Ishikawa (cell line): Measurements from ENCODE around the gene PORCN.

ENCODE experiments used
- CEBPB ChIP-seq: IDR thresholded peaks from 2 replicates; pipeline ENCODE4 v1.6.1; 2012
- CREB1 ChIP-seq: IDR thresholded peaks from 2 replicates; pipeline ENCODE4 v1.6.1; 2012; ENCODE audit warnings: low read depth
- EGR1 ChIP-seq: IDR thresholded peaks from 2 replicates; pipeline ENCODE4 v1.6.1; 2012
- EP300 ChIP-seq: IDR thresholded peaks from 2 replicates; pipeline ENCODE4 v1.6.1; 2012; ENCODE audit warnings: borderline replicate concordance
- FOXM1 ChIP-seq: IDR thresholded peaks from 2 replicates; pipeline ENCODE4 v1.6.1; 2012; ENCODE audit warnings: low read depth, borderline replicate concordance
- NFIC ChIP-seq: IDR thresholded peaks from 2 replicates; pipeline ENCODE4 v1.6.1; 2012
- RAD21 ChIP-seq: IDR thresholded peaks from 2 replicates; pipeline ENCODE4 v1.6.1; 2012; ENCODE audit warnings: low read depth
- TAF1 ChIP-seq: IDR thresholded peaks from 2 replicates; pipeline ENCODE4 v1.6.1; 2012; ENCODE audit warnings: low read depth, mild to moderate bottlenecking
- TCF12 ChIP-seq: IDR thresholded peaks from 2 replicates; pipeline ENCODE4 v1.6.1; 2012; ENCODE audit warnings: low read depth
- TEAD4 ChIP-seq: IDR thresholded peaks from 2 replicates; pipeline ENCODE4 v1.6.1; 2012
- USF1 ChIP-seq: IDR thresholded peaks from 2 replicates; pipeline ENCODE4 v1.6.1; 2012
- YY1 ChIP-seq: IDR thresholded peaks from 2 replicates; pipeline ENCODE4 v1.6.1; 2012; ENCODE audit warnings: low read depth
- ZBTB7A ChIP-seq: IDR thresholded peaks from 2 replicates; pipeline ENCODE4 v1.6.1; 2012; ENCODE audit warnings: low read depth
- TF ChIP-seq, protein P1 (sequence below): IDR thresholded peaks from 2 replicates; pipeline ENCODE4 v1.6.1; 2012
- TF ChIP-seq, protein P2 (sequence below): IDR thresholded peaks from 2 replicates; pipeline ENCODE4 v1.6.1; 2012; ENCODE audit warnings: low read depth, mild to moderate bottlenecking

Gene PORCN

GRCh38 chrX:48496660-48497059 lies 12.1 kb upstream of the PORCN start:
- TF ChIP-seq CEBPB (no peak), NFIC (no peak), USF1 (no peak)

DNA sequence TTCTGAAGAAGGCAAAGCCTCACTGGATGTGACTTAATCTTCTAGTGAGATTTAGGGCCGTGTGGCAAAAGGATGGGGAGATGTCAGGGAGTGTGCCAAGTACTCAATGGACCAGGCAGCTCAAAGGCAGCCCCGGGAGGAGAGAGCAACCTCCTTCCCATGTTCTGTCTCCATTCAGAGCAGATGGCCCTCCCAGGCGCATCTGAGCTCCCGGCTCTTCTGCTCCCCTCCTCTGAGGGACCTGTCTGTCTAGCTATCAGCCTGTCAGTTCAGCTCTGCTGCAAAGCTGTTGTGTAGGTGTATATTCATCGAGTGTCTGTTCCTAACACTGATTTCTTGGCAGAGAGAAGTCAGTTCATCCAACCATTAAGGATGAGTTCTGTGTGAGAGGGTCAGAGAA lies 10.9 kb upstream of the PORCN start:
- TF ChIP-seq EP300 (no peak), USF1 (no peak), EGR1 (no peak), TCF12 (no peak), ZBTB7A (no peak), NFIC (no peak), TAF1 (no peak), CREB1 (no peak), RAD21 (no peak), CEBPB (no peak), YY1 (no peak), FOXM1 (no peak), TEAD4 (no peak)
- TF ChIP-seq, protein P1, sequence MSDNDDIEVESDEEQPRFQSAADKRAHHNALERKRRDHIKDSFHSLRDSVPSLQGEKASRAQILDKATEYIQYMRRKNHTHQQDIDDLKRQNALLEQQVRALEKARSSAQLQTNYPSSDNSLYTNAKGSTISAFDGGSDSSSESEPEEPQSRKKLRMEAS, result no peak
- TF ChIP-seq, protein P2, sequence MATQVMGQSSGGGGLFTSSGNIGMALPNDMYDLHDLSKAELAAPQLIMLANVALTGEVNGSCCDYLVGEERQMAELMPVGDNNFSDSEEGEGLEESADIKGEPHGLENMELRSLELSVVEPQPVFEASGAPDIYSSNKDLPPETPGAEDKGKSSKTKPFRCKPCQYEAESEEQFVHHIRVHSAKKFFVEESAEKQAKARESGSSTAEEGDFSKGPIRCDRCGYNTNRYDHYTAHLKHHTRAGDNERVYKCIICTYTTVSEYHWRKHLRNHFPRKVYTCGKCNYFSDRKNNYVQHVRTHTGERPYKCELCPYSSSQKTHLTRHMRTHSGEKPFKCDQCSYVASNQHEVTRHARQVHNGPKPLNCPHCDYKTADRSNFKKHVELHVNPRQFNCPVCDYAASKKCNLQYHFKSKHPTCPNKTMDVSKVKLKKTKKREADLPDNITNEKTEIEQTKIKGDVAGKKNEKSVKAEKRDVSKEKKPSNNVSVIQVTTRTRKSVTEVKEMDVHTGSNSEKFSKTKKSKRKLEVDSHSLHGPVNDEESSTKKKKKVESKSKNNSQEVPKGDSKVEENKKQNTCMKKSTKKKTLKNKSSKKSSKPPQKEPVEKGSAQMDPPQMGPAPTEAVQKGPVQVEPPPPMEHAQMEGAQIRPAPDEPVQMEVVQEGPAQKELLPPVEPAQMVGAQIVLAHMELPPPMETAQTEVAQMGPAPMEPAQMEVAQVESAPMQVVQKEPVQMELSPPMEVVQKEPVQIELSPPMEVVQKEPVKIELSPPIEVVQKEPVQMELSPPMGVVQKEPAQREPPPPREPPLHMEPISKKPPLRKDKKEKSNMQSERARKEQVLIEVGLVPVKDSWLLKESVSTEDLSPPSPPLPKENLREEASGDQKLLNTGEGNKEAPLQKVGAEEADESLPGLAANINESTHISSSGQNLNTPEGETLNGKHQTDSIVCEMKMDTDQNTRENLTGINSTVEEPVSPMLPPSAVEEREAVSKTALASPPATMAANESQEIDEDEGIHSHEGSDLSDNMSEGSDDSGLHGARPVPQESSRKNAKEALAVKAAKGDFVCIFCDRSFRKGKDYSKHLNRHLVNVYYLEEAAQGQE, result no peak

- no peak for TF ChIP-seq NFIC
- TF ChIP-seq YY1, result no peak
- TF ChIP-seq USF1, result no peak
- TF ChIP-seq CEBPB, result no peak
- TF ChIP-seq CREB1, result no peak
- TF ChIP-seq, protein P2, result no peak
- no peak for TF ChIP-seq FOXM1
- TF ChIP-seq EP300, result no peak
- no peak for TF ChIP-seq EGR1
Observed at GRCh38 chrX:48498374-48498809, 10.4 kb upstream of the PORCN start.

DNA sequence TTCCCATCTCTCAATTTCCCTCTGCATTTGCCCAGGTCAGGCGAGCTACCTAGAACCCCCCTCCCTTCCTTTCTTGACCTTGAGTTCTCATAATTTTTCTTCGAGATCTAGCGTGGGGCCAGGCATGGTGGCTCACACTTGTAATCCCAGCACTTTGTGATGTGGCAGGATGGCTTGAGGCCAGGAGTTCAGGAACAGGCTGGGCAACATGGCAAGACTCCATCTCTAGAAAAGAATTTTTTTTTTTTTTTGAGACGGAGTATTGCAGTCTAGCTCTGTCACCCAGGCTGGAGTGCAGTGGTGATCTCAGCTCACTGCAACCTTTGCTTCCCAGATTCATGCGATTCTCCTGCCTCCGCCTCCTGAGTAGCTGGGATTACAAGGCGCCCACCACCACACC lies 4.5 kb upstream of the PORCN start:
- TF ChIP-seq, protein P1, result no peak
- TF ChIP-seq CREB1, result no peak
- no peak for TF ChIP-seq TAF1
- TF ChIP-seq ZBTB7A, result no peak
- no peak for TF ChIP-seq EP300
- no peak for TF ChIP-seq YY1
- TF ChIP-seq TEAD4, result no peak
- TF ChIP-seq FOXM1, result no peak
- TF ChIP-seq NFIC, result no peak

- TF ChIP-seq, protein P2, result no peak
- TF ChIP-seq NFIC (no peak), YY1 (no peak), CREB1 (no peak), ZBTB7A (no peak), RAD21 (no peak), TCF12 (no peak), FOXM1 (no peak), USF1 (no peak), TAF1 (no peak), TEAD4 (no peak), CEBPB (no peak; the same call in 1 of the 2 replicates)
- TF ChIP-seq, protein P1, result no peak
Observed at GRCh38 chrX:48505481-48505880, 3.3 kb upstream of the PORCN start.
